ENCODE data around the gene FBRS.
A peak's percentile ranks its signal among the peaks of the same experiment; 100 is the strongest.

Gene FBRS

DNA sequence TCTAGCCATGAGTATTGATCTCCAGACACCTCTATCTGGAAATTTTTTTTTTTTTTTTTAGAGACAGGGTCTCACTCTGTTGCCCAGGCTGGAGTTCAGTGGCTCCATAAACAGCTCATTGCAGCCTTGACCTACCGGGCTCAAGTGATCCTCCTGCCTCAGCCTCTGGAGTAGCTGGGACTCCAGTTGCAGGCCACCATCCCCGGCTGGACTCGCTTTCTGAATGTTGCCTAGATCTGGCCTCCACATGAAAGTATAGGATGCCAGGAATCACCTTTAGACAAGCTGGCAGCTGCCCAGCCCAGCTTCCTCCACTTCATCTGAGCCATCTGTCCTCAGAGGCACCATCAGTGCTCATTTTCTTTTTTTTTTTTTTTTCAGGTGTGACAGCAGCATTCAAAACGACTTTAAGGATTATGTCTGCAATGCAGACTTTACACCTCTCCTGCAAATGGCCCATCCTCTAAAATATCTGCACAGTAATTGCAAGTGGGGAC is 13.8 kb upstream of the FBRS start:
- DNase-seq (ENCODE audit: low read depth): no peak

DNA sequence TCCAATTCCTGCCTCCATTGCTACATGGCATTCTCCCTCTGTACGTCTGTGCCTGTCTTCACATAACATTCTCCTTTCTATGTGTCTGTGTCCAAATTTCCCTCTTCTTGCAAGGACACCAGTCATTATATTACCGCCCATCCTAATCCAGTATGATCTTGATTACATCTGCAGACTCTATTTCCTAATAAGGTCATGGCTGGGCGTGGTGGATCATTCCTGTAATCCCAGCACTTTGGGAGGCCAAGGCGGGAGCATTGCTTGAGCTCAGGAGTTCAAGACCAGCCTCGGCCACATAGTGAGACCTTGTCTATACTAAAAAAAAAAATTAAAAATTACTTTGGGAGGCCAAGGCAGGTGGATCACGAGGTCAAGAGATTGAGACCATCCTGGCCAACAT is 12.5 kb upstream of the FBRS start:
- no peak for DNase-seq (ENCODE audit: low read depth)

DNA sequence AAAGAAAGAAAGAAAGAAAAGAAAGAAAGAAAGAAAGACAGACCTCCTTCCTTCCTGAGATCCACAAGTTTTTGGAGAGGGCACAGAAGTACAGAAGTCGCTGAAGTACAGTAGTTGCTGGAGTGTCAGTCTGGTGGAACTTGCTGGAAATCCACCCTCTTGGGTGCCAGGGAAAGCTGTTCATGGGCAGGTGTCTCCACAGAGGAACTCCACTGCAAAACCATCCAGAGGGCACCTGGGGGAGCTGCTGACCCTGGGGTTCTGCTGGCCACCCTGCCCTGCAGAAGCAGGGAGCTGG is 11.0 kb upstream of the FBRS start:
- DNase-seq (ENCODE audit: low read depth): no peak

DNA sequence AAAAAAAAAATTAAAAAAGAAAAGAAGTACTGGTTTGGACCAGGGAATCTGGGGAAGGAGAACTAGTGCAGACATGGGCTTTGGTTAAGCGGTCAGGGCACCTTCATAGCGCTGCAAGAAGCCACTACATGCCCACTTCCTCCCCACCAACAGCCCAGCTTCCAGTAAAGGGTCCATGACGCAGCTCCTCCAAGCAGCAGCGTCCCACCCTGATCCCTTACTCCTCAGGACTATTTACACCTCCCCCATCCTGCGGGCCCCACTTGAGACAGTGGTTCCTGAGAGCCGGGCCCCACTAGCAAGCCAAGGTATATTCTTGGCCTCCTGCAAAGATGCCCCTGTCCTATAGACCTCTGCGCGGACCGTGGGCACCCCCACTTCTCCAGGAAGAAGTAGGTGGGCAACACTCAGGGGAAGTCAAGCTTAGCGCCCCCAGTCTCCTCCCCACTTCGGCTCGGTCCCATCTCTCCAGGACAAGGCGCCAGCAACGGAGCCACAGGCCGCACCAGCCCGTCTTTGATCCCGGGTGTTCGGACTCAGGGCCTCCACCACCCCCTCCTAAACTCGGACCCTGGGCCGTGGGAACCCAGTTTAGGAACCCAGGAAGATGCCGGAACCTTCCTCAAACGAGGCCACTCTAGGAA is 8.4 kb upstream of the FBRS start:
- DNase-seq (ENCODE audit: low read depth): no peak

DNA sequence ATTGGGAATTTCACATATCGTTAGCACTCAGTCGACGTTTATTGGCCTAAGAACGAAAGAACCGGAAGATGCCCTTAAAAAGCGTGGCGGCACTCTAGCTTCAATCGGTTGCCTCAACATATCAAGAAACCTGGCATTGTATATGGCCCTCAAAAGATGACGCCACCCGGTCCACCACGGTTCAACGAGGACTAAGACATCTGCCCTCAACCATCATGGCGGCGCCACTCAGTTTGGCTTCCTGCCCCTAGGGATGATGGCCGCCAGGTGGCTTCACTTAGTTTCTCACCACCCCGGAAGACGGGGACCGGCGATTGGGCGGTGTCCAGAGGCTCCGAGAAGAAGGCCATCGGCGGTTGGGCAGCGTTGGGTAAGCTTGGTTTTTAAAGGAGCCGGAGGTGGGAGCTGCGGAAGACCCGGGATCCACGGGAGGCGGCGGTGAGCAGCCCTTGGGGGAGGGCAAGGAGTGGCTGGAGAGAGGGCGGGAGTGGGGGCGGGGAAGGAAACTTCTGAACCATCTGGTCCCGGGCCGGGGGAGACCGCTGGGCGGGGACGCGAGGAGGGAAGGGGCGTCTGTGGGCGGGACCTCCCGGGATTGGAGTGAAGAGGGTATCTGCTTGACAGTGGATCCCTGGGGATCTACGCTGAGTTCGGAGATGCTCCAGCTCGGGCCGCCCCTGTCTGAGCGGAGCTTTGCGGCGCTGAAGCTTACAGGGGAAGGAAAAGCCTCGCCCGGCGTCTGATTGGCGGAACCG is 7.7 kb upstream of the FBRS start, which contains the start of gene PRR14:
TSS of gene PRR14 (plus strand) at position 592 of the 755 bp plus-strand sequence. CDS start 686 bp downstream, outside the sequence.
- DNase-seq (ENCODE audit: low read depth): peak; percentile 96

DNA sequence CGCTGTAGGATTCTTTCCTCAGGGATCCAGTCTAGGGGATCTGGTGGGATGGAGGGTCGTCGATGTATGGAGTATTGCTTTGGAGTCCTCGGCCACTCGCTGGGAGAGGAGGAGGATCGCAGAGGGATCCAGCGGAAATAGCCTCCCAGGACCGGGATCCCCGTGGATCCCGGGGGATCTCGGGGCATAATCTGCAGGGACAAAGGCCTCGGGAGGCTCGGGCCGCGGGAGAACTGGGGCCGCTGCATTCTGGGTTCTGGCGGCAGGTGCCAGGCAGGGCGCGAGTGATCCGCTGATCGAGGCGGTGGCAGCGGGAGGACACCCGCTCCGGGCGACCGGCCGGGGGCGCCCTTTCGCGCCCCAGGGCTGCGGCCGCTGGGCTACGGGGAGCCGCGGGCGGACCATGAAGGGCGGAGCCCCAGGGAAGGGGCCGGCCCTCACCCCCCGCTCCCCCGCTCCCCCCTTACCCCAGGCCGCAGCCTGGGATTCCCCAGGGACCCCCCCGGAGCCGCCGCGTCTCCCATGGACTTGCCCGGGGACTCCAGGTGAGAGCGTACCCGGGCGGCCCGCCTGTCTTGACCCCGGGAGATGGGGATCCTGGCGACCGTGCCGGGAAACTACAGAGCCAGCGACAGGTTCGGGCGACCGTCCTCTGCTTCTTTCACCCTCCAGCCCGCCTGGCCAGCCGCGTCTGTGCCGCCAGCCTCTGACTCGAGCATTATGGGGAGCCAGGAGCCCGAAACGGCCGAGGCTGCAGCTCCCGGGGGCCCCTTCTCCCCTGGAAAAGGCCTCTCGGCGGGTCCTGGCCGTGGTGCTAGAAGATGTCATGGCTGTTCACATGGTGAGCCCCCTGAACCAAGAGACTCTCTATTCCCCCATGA is 6.9 kb upstream of the FBRS start:
- no peak for DNase-seq (ENCODE audit: low read depth)

DNA sequence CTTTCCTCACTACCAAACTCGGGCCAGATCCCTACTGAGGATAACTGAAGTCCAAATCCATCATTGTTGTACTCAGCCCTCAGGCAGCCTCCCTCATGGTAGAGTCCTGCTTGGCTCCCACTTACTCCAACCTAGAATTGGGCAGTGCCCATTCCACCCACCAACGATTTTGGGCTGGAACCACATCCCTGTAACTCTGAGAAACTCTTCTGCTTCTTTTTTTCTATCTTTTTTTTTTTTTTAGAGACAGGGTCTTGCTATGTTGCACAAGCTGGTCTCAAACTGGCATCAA is 6.3 kb upstream of the FBRS start:
- no peak for DNase-seq (ENCODE audit: low read depth)

DNA sequence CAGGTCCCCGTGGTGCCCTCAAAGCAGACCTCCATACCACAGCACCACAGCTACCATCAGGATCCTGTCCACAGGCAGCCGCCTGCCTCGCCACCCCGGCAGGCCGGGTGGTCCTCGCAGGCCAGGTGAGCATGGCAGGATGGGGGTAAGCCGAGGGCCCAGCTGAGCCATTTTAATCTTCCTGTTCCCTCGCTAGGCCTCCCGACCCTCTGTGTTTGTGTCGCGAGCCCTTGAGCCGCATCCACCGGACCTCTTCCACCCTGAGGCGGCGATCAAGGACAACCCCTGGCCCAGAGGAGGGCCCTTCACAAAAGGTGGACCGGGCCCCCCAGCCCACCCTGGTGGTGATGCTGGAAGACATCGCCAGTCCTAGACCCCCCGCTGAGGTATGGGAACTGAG is 5.5 kb upstream of the FBRS start:
- no peak for DNase-seq (ENCODE audit: low read depth)

DNA sequence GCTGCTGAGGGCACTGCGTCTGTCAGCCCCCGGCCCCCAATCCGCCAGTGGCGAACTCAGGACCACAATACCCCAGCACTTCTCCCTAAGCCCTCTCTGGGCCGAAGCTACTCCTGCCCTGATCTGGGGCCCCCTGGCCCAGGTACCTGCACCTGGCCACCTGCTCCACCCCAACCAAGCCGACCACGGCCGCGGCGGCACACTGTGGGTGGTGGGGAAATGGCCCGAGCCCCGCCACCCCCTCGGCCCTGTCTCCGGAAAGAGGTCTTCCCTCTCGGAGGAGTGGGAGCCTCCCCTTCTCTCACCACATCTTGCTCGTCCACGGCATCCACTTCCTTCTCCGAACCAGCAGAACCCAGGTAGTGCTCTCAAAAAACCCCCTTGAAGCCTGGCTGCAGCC is 3.4 kb upstream of the FBRS start:
- no peak for DNase-seq (ENCODE audit: low read depth)

DNA sequence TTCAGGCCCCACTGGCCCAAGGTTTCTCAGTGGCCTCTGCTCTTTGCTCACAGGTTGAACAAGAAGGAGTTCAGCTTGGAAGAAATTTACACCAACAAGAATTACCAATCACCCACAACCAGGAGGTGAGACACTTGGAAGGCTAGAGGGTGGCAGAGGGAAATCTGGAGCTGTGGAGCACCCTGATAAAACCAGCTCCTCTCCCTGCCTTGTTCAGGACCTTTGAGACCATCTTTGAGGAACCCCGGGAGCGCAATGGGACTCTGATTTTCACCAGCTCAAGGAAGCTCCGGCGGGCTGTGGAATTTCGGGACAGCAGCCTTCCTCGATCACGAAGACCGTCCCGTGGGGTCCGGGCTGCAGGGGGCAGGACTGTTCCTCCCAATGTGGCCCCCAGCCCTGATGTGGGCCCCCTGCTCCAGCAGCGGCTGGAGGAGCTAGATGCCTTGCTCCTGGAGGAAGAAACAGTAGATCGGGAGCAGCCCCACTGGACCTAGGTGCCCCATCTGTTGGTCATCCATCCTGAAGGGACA is 2.4 kb upstream of the FBRS start:
- DNase-seq (ENCODE audit: low read depth): no peak

DNA sequence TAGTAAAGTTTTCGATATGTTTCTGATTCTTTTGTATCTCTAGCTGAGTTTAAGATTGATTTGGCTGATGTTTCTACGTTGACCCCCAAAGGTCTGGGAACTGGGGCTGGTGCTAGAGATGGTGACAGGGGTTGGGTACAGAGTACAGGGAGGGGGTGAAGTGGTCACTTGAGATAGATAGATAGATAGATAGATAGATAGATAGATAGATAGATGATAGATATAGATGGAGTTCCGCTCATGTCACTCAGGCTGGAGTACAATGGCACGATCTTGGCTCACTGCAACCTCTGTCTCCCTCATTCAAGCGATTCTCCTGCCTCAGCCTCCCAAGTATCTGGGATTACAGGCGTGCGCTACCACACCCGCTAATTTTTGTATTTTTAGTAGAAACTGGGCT is 1.8 kb upstream of the FBRS start:
- DNase-seq (ENCODE audit: low read depth): no peak

DNA sequence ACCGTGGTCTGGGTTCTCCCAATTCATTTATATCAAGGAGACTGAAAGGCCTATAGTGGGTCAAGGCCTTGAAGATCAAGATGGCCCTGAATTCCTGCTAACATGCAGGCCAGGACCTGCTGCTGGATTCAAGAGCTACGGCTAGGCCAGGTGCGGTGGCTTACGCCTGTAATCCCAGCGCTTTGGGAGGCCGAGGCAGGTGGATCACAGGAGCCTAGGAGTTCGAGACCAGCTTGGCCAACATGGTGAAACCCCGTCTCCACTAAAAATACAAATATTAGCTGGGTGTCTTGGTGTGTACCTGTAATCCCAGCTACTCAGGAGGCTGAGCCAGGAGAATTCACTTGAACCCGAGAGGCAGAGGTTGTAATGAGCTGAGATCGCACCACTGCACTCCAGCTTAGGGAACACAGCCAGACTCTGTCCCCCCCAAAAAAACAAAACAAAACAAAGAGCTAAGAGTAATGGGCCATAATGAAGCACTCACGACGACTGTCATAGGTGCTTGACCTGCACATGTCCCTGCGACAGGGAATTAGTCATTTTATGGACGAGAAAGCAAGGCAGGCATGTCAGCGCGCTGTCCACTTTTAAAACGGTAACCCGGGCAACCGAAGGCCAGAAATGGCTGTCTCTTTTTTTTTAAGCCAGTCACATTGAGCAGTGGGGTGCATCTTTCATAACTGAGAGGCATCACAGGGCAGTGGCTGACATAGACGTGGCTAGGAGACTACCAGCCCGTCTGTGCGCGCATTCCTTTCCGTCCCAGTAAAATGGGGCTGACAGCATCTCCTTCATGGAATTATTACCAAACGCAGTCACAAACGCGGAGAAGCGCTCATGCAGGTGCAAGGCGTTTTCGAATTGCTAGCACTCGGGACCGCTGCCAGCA is 1.0 kb upstream of the FBRS start:
- no peak for DNase-seq (ENCODE audit: low read depth)

DNA sequence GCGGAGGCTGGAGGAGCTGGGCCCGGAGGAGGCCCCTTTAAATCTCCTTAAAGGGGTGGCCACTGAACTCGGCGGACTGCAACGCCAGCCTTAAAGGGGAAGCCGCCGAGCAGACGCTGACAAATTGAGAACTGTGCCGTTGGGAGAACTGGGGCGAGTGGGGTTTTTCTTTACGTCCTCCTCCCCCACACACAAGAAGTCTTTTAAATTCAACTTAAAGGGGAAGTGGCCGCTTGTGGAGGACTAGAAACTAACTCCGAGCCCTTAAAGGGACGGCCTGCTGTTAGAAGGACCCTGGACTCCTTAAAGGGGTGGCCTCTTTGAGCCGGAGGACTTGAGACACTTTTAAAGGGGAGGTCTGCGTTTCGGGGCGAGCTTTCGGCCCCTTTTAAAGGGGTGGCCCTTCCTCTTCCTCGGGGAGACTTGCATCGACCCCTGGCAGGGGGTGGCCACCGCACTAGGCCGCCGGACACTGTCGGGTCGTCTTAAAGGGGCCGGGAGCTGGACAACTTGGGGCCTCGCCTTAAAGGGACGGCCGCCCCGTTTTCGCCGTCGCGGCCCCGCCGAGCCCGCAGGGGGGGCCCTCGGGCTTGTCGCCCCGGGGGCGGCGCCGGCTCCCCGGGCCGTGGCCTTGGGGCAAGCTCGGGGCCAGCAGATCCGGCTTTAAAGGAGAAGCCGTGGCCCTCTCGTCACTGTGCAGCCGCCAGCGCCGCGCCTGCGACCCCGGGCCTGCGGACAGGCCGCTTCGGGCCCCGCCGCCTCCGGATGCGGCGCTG is 688 bp downstream of the FBRS start:
- peak; percentile 86 for DNase-seq (ENCODE audit: low read depth)

DNA sequence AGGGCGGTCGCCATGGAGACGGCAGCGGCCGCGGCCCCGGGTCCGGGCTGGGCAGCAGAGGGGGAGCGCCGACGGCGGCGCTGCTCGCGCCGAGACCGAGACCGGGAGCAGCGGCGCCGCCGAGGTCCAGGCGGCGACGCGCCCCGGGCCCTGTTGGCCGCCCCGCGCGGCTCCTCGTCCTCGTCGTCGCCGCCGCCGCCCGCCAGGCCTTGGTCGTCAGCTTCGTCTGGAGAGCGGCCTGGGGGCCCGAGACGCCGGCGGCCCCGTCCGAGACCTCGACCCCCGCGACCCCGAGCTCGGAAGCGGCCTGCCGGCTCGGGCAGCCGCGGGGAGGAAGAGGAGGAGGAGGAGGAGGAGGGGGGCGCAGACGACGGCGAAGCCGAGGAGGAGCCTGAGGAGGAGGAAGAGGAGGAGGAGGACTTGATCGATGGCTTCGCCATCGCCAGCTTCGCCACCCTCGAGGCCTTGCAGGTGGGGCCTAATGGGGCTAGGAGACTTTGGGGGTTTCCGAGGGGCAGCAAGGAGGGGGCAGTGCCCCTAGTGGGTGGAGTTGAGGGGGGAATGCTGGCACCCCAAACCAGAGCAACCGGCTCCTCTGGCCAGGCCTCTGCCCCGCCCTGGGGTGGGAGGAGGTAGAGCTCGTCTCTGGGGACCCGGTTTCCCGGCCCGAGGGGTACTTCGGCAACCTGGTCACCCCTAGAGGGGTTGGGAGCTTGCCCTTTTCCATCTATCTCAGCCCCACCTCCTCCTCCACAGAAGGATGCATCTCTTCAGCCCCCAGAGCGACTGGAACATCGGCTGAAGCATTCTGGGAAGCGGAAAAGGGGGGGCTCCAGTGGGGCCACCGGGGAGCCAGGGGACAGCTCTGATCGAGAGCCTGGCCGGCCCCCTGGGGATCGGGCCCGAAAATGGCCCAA is 1.5 kb downstream of the FBRS start:
- no peak for DNase-seq (ENCODE audit: low read depth)

DNA sequence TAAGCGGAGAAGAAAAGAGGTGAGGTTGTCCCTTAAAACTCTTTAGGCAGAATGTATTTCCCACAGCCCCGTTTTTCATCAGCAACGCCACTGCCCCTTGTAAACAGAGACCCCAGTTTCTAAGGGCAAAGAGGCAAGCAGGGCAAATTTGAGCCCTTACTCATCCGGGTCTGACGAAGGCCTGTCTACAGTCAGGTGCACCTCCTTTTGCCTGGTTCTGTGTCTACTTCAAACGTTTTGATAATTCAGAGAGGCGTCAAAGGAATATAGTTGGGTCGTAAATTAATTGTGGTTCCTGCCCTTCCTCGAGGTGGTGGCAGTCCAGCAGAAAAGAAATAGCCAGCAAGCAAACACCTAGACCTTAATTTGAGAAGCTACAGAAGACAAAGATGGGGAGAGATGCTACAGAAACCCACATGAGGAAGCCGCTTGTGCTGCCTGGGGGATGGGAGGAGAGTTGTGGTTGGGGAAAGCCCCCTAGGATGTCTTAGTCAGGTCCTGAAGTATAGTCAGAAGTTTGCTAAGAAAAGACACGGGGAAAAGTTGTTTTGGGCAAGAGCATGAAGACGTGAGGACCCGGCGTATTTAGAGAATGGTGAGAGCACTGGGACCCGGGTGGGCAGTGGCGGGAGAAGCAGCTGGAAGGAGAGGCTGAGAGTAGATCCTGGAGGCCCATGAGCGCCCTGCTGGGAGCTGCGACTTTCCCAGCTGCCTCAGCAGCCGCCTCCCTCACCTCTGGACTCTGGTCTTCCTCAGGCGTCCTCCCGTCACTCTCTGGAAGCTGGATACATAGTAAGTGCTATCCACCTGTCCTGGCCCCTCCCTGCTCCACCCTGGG is 2.4 kb downstream of the FBRS start:
- DNase-seq (ENCODE audit: low read depth): no peak

DNA sequence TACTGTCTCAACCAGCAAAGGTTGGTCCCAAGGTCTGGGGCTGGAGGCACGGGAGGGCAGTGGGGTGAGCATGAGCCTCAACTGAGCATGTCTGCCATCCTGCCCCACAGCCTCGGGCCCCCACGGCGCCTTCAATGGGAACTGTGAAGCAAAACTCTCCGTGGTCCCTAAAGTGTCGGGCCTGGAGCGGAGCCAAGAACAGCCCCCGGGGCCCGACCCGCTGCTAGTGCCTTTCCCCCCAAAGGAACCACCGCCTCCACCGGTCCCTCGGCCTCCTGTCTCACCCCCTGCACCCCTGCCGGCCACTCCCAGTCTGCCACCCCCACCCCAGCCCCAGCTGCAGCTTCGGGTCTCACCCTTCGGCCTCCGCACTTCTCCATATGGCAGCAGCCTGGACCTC is 4.2 kb downstream of the FBRS start:
- no peak for DNase-seq (ENCODE audit: low read depth)

DNA sequence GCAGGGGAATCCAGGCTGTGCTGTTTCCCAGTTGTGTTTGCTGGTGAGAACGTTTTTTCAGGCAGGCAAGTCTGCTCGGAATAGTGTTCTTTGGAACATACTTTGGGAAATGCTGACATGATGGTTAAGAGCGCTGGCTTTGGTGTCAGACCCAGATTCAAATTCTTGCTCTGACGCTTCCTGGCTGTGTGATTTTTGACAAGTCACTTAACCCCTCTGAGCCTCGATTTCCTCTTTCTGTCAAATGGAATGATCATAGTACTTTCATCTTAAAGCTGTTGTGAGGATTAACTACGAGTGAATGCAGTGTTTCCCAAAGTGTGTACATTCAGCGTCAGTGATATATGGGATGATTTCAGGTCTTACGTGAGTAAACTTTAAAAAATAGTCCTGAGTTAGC is 4.8 kb downstream of the FBRS start:
- DNase-seq (ENCODE audit: low read depth): no peak

DNA sequence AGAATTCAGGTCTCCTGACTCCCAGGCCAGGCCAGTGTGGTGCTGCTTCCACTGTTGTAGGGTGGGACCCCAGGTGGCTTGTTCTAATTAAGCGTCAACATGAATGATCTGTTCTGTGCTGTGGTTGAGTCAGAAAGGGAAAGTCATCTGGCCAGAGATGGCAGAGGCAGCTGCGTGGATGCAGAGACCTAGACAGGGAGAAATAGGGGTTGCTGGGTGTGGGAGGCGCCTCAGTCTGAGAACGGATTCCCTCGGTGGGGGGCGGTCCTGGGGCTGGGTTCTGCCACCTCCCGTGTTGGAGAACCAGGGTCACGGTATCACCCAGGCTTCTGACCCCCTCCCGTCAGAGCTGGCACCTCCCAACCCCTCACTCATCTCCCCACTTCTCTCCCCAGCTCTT is 5.6 kb downstream of the FBRS start:
- DNase-seq (ENCODE audit: low read depth): no peak

DNA sequence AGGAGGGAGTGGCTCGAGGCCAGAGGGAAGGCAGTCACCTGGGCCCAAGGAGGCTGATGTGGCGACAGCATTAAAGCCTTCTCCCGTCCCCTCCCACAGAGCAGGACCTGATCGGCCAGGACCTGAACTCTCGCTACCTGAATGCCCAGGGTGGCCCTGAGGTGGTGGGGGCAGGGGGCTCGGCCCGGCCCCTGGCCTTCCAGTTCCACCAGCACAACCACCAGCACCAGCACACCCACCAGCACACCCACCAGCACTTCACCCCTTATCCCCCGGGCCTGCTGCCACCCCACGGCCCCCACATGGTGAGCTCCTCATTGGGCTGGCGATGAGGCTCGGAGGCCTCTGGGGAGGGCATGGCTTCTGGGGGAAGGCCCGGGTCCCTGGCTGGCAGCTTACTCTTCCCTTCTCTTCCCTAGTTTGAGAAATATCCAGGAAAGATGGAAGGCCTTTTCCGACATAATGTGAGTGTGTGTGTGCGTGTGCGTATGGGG is 6.4 kb downstream of the FBRS start:
- DNase-seq (ENCODE audit: low read depth): no peak

Measured in non-pigmented ciliary epithelial cell (primary cell).